Motor neuron (in vitro differentiated cells): Measurements from ENCODE around the gene MYO1F. TPM values are rescaled to one million over a fixed set of nuclear protein-coding genes. Genes with fewer than 3 reads are reported as not detected.
"Not testable (repeated sequence)": the region's sequence is repeated elsewhere in the genome, so short reads cannot be mapped to it uniquely, and the experiment has no call there.

Experiments
- ATAC-seq, 8 experiments: fragments of 200-7000 bp; cut with Tn5 transposase; replicated peaks in 6 of 8; 2 replicates each; pipeline ENCODE4 v1.8.0; 2021; ENCODE audit warnings: mild to moderate bottlenecking in 8 of 8, moderate library complexity in 8 of 8
- H3K27ac ChIP-seq, 2 donors: fragments of 250-450 bp; sonication (Bioruptor Pico); 2 replicates each; pipeline ENCODE4 v1.9.0; 2021; ENCODE audit warnings: antibody characterized with exemption in 2 of 2, mild to moderate bottlenecking in 2 of 2, moderate library complexity in 1 of 2
- H3K4me1 ChIP-seq, 2 donors: fragments of 250-450 bp; sonication (Bioruptor Pico); replicated peaks in 1 of 2; 2 replicates each; pipeline ENCODE4 v1.6.1; 2021; ENCODE audit warnings: antibody characterized with exemption in 2 of 2, mild to moderate bottlenecking in 2 of 2, moderate library complexity in 1 of 2
- H3K4me3 ChIP-seq, 5 donors: fragments of 250-450 bp; sonication (Bioruptor Pico); 2 replicates each; pipeline ENCODE4 v1.9.0; 2021; ENCODE audit warnings: antibody characterized with exemption in 5 of 5, mild to moderate bottlenecking in 5 of 5, moderate library complexity in 4 of 5
- WGBS, 10 experiments: fragments of 450-650 bp; shearing (Covaris generic); methylation state at CpG; one replicate each; pipeline ENCODE4 v1.0.0; 2022; 5-methylcytosine and 5-hydroxymethylcytosine counted together
- in situ Hi-C, 9 experiments: fragments of 400-800 bp; cut with MboI; loops; one replicate each; pipeline ENCODE4 v1.15.0; 2021; ENCODE audit warnings: low sequenced_read_pairs in 9 of 9, low pct_unique_long_range_greater_than_20kb in 2 of 9; ENCODE audit not compliant: unreplicated experiment in 9 of 9
- total RNA-seq, 8 experiments: library from RNA; unstranded; fragments of 300-600 nt; gene quantifications; 2 replicates each; pipeline versions ENCODE4 v1.2.3 to v1.2.4, GENCODE V29; 2022

The MYO1F gene
- total RNA-seq, 8 experiments from 2014 or later, result 0.67 to 15.6 (median 4.7) TPM

DNA sequence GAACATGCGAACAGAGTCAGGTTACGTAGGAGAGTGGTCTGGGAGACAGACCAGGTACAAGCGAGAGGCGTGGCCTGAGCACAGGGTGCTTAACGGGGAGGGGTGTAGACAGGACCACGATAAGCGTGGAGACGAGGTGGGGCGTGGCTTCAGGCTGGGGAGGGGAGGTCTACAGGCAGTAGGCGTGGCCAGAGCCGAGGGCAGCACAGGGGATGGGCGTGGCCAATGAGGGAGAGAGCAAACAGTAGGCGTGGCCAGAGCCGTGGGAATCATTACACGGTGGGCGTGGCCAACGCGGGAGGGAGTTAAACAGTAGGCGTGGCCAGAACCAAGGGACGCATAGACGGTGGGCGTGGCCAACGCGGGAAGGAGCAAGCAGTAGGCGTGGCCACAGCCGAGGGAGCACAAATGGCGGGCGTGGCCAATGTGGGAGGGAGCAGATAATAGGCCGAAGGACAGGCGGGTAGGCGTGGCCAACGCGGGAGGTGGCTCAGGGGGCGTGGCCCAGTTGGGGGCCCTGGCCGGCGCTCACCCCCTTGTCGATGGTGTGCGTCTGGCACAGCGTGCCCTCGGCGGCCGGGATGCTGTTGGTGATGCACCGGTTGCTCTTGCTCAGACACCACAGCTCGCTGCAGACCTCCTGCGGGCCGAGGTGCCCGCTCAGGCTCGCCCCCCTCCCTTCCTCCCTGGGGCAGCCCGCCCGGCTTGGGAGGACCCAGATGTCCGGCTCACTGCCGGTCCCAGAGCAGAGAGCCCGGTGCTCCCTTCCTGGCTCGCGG, 15.2 kb upstream of the MYO1F start:
- H3K27ac ChIP-seq, result peak overlapping the region in 1 of 2 donors; percentile 1
- no peaks in the 10 kb centered on the region for H3K4me1 ChIP-seq
- 0 to 10% (median 1%) methylated on average over 1 to 12 of the region's 55 CpGs; no CpG with 5 or more reads in 4 of the 10 experiments for WGBS, 10 experiments
- in situ Hi-C loops, result no loop called here
- H3K4me3 ChIP-seq, result peak overlapping the region; percentile 25 to 41 (median 34)
- peak; percentile 84 to 94 (median 90) for ATAC-seq

DNA sequence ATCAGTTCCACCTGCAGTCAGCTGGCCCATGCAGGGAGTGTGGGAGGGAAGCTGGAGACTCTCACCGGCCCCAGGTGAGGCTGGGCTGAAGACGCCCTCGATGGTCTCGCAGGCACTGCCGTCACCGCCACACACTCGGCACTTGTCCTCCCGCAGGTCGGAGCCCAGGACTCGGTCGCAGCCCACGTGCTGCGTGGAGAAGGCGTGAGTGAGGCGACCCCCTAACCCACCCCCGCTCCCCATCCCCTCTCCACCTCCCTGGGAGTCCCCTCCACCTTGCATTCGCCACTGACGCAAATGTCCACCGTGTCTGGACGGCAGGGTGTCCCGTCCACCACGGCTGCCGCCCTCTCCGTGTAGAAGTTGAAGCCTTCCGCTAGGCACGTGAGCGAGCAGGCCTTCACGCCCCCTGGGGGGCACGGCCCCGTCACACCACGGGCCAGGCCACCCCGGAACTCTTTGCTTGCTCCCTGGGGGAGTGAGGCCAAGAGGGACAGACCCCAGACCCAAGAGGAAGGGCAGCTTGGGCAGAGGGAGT, 12.0 kb upstream of the MYO1F start:
- in situ Hi-C loops, result no loop called here
- no peaks in the 10 kb centered on the region for H3K4me1 ChIP-seq
- no peak for ATAC-seq
- WGBS, 10 experiments, result 64 to 80% methylated on average over 2 to 10 of the region's 32 CpGs; no CpG with 5 or more reads in 8 of the 10 experiments
- H3K27ac ChIP-seq, result no peak overlapping the region
- H3K4me3 ChIP-seq, result no peak overlapping the region

DNA sequence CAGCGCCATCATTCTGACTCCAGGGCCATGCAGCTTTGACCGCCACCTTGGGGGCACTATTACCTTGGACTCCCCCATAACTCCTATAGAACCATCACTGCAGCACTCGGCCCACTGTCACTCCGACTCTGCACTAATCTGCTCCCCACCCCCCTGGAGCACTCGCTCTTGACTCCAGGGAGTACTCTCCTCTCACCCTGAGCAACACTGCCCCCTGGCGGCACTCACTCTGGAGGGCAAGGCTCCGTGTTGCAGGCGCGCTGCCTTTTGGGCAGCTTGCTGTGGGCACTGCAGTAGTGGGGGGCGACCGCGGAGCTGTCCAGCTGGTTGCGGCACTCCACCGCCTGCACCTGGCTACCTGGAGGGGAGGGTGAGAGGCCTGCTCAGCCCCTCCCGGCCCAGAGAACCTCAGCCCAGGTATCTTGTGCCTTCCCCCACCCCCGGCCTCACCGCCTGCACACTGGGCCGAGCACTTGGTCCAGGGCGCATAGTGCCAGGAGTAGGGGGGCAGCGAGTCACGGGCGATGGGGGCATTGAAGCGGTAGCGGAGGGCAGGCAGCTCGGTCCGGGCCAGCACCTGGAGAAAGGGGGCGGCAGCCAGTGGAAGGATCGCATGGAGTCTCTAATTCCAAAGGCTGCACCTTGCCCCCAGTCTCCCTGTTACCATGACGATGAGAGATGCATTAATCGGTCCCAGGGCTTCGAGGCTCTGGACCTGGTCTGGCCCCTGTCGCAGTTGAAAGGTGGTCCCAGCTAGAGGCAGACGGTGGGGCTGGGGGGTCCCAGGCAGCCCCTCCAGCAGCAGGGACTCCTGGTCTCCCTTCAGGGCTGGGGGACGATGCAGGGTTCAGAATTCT, 8.9 kb upstream of the MYO1F start:
- in situ Hi-C loops, result no loop called here
- Histone ChIP-seq H3K27ac (no peak overlapping the region), H3K4me1 (no peaks in the 10 kb centered on the region), H3K4me3 (no peak overlapping the region)
- ATAC-seq, result peak in 5 of 8 experiments; percentile 11 to 55 (median 21)
- 40 to 75% (median 66%) methylated on average over 2 to 6 of the region's 34 CpGs; no CpG with 5 or more reads in 6 of the 10 experiments for WGBS, 10 experiments

DNA sequence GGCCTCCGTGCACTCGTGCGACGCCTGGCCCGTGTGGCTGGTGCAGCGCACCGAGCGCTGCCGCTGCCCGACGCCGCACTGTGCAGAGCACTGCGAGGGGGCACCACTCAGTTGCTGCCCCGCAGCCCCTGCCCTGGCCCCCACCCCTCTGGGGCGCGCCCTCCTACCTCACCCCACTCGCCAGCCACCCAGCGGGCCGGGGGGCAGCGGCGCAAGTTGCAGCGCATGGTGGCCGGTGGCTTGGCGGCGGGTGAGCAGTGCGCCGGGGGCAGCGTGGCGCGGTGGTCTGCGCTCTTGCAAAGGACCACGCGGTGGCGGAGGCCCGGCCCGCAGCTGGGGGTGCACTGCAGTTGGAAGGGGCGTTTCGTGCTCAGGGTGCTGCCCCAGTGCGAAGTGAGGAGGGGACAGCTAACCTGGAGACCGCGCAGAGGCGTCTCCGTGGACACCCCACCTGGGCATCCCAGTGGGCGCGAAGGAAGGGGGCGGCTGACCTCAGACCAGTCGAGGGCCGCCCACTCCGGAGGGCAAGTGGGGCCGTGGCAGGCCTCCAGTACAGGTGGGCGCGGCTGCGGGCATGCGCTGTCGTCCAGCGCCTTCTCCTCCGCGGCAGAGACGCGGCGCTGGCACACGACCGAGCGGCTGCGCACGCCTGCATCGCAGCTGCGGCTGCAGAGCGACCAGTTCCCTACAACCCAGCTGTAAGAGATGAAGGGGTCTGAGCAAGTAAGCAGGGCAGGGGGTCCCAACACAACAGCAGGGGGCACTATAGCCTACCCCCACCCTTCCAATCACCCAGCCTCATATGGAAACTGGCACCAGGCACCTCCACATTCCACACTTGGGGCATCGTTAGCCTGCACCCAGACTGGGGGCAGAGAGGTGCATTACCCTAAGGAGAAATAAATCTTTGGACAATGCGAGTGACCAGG, 8.0 kb upstream of the MYO1F start:
- Histone ChIP-seq H3K27ac (no peak overlapping the region), H3K4me1 (no peaks in the 10 kb centered on the region), H3K4me3 (no peak overlapping the region)
- in situ Hi-C loops, result no loop called here
- peak in 1 of 8 experiments; percentile 9 for ATAC-seq
- 20 to 100% (median 94%) methylated on average over 1 to 9 of the region's 71 CpGs; no CpG with 5 or more reads in 6 of the 10 experiments for WGBS, 10 experiments

DNA sequence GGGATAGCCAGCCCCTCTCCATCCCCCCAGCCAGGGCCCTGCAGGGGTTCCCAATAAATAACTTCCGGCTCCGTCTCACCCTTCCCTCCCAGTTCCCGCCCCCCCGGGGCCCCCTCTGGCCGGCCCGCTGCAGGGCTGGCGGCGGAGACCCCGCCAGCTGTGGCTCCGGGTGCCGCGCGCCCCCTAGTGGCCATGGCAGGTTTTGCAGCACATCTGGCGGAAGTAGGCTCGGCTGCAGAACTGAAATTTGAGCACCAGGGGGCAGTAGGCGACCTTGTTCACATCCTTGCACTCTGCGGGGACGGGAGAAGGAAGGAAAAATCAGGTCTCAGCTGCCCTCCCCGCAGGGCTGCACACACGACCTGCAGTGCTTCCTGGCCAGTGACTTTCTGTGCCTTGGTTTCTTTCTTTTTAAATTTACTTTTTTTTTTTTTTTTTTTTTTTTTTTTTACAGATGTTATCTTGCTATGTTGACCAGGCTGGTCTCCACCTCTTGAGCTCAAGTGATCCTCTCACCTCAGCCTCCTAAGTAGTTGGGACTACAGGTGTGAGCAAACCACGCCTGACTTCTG, 3.6 kb upstream of the MYO1F start:
- ATAC-seq, result peak; percentile 72 to 88 (median 80)
- 0 to 50% (median 2%) methylated on average over 1 to 6 of the region's 21 CpGs; no CpG with 5 or more reads in 2 of the 10 experiments for WGBS, 10 experiments
- in situ Hi-C loops, result no loop called here
- H3K4me1 ChIP-seq, result peaks cover 0 to 4% of the 10 kb centered on the region in 2 donors
- no peak overlapping the region for H3K4me3 ChIP-seq
- H3K27ac ChIP-seq, result no peak overlapping the region

DNA sequence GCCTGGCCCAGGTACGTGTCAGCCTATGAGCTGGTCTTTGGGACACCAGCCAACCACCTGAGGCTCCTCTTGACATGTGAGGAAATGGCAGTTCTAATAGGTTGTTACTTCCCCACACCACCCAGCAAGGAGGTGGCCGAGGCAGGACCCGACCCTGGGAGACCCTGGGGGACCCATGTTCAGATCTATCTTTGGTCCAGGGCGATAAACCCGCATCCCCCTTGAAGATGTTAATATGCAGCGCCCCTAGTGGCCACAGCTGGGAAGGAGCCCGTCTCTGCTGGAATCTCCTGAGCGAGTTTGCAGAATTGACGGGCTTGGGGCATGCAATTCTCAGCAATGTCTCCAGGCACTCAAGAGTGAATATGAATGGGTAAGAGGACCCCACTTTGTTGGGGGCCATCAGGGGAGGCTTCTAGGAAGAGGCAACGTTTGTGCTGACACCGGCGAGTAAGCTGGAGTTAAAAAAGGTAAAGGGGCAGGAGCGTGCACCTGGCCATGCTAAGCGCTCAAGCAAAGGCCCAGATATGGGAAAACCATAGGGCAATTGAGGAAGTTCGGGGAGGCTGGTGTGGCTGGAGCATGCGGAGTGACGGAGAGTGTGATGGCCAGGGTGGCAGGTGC, 1.5 kb upstream of the MYO1F start:
- peak; percentile 22 to 71 (median 44) for ATAC-seq
- no peak overlapping the region for H3K27ac ChIP-seq
- in situ Hi-C loops, result no loop called here
- H3K4me1 ChIP-seq, result peaks cover 0 to 5% of the 10 kb centered on the region in 2 donors
- WGBS, 10 experiments, result 0 to 42% (median 23%) methylated on average over 2 to 10 of the region's 17 CpGs; no CpG with 5 or more reads in 2 of the 10 experiments
- no peak overlapping the region for H3K4me3 ChIP-seq

DNA sequence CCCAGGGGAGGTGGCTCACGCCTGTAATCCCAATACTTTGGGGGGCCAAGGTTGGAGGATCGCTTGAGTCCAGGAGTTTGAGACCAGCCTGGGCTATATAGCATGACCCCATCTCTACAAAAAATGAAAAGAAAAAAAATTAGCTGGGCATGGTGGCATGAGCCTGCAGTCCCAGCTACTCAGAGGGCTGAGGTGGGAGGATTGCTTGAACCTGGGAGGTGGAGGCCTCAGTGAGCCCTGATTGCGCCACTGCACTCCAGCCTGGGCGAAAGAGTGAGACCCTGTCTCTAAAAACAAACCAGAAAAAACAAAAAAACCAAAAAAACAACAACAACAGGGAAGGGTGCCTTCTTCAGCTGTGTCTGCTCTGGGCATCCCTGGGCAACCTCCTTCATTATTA, 499 bp upstream of the MYO1F start:
- H3K4me1 ChIP-seq, result peaks cover 0 to 5% of the 10 kb centered on the region in 2 donors
- no peak overlapping the region for H3K27ac ChIP-seq
- in situ Hi-C loops, result no loop called here
- H3K4me3 ChIP-seq, result no peak overlapping the region
- WGBS, 10 experiments, result 60 to 100% (median 100%) methylated on average over 1 to 3 of the region's 4 CpGs; no CpG with 5 or more reads in 4 of the 10 experiments
- no peak for ATAC-seq

DNA sequence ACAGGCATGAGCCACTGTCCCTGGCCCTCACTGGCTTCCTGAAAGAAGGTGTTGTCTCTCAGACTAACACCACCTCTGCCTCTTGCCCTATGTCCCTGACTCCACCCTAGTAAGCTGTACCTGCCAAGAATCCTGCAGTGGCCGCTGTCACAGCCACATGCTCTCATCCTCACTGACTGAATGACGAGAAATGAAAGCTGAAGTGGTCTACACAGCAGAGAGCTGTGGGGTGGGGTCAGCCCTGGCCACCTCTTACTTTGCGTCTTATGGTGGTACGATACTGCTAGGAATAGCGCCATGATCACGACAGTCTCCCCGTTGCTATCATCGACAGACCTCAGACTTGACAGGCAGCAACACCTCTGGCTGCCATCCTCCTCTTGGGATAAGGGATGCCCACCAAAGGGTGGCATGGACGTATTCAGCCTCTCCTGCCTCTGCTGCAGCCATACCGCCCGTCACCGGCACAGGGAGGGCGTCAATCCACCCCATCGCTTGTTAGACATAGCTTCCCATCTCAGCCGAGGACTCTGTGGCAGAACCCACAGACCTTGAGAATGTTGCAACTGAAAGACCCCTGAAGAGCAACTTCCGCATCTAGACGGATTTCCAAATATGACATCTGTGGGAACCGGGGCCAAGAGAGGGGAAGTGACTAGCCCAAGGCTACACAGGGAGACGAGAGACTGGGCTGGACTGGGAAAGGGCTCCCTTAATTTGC, 809 bp downstream of the MYO1F start:
- Histone ChIP-seq H3K4me1 (peaks cover 0 to 5% of the 10 kb centered on the region in 2 donors), H3K27ac (no peak overlapping the region), H3K4me3 (no peak overlapping the region)
- ATAC-seq, result no peak
- WGBS, 10 experiments, result 50 to 100% (median 92%) methylated on average over 1 to 5 of the region's 19 CpGs; no CpG with 5 or more reads in 4 of the 10 experiments
- in situ Hi-C loops, result no loop called here

DNA sequence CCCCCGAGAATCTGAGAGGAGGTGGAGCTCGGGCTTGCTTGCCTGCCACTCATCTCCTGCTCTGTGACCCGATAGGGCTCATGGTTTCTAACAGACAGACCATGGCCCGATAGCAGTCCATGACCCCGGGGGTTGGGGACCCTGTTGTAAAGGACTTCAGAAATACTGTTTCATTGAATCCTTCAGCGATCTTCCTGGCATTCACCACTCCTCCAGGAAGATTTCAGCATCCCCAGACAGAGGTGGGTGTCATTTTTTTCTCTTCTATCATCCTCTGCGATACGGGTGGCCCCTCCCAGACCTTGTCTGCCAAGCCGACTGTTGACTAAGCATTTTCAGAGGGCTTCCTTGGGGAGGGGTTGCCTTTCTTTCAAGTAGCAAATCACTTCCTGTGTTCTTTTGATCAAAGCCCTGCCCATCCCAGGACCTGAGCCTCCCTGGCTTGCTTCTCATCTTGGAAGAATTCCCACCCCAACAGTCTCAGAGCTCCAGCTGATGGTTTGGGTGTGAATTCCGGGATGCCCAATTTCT, 1.7 kb downstream of the MYO1F start:
- Histone ChIP-seq H3K27ac (no peak overlapping the region), H3K4me3 (no peak overlapping the region), H3K4me1 (peaks cover 0 to 5% of the 10 kb centered on the region in 2 donors)
- 0 to 63% (median 0%) methylated on average over 1 to 2 of the region's 10 CpGs; no CpG with 5 or more reads in 5 of the 10 experiments for WGBS, 10 experiments
- in situ Hi-C loops, result no loop called here
- peak in 2 of 8 experiments; percentile 48 to 57 for ATAC-seq

DNA sequence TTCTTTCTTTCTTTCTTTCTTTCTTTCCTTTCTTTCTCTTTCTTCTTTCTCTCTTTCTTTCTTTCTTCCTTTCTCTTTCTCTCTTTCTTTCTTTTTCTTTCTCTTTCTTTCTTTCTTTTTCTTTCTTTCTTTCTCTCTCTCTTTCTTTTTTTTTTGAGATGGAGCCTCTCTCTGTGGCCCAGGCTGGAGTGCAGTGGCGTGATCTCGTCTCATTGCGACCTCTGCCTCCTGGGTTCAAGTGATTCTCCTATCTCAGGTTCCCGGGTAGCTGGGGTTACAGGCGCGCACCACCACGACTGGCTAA, 2.7 kb downstream of the MYO1F start:
- WGBS, 10 experiments, result 79 to 97% (median 91%) methylated on average over 2 to 7 of the region's 7 CpGs
- H3K4me1 ChIP-seq, H3K27ac ChIP-seq, ATAC-seq, H3K4me3 ChIP-seq, in situ Hi-C loops: not testable (repeated sequence)

DNA sequence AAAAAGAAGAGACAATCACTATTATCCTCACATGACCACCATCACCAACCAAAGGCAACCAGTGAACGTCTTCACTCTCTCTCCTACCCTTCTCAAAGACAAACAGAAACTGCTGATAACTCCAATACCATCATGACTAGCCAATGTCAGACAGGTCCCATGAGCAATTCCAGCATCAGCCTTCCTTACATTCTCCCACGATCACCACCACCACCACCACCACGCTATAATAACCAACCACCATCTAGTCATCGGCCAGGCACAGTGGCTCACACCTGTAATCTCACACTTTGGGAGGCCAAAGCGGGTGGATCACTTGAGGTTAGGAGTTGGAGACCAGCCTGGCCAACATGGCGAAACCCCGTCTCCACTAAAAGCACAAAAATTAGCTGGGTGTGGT, 3.9 kb downstream of the MYO1F start:
- ATAC-seq, result no peak
- Histone ChIP-seq H3K4me3 (no peak overlapping the region), H3K27ac (no peak overlapping the region), H3K4me1 (peaks cover 0 to 5% of the 10 kb centered on the region in 2 donors)
- WGBS, 10 experiments, result 40 to 93% (median 83%) methylated on average over 1 to 5 of the region's 7 CpGs; no CpG with 5 or more reads in 2 of the 10 experiments
- in situ Hi-C loops, result no loop called here
